HepG2 (cell line): Measurements from ENCODE around the gene KLHL12. TPM values are rescaled to one million over a fixed set of nuclear protein-coding genes. Genes with fewer than 3 reads are reported as not detected.

Experiments
- CBX5 ChIP-seq: sonication (generic); formaldehyde crosslinking; IDR thresholded peaks from 2 replicates; pipeline ENCODE4 v1.4.0; 2020; ENCODE audit warnings: missing genetic modification reagents, borderline replicate concordance
- E2F1 ChIP-seq: sonication (generic); formaldehyde crosslinking; IDR thresholded peaks from 2 replicates; pipeline ENCODE4 v1.5.0; 2020; ENCODE audit warnings: missing genetic modification reagents
- HOXA5 ChIP-seq: sonication (generic); formaldehyde crosslinking; IDR thresholded peaks from 2 replicates; pipeline ENCODE4 v1.4.0; 2020; ENCODE audit warnings: missing genetic modification reagents
- JUND ChIP-seq: sonication (generic); formaldehyde crosslinking; IDR thresholded peaks from 2 replicates; pipeline ENCODE4 v1.8.0; 2022; ENCODE audit warnings: mild to moderate bottlenecking, missing genetic modification reagents
- KAT8 ChIP-seq: IDR thresholded peaks from 2 replicates; pipeline ENCODE4 v1.6.1; 2016; ENCODE audit warnings: missing genetic modification reagents, missing compliant biosample characterization
- KLF9 ChIP-seq: IDR thresholded peaks from 2 replicates; pipeline ENCODE4 v1.6.1; 2016; ENCODE audit warnings: low read depth
- LCORL ChIP-seq, 2 experiments: fragments of 450-650 bp in 1 of 2; sonication (generic) in 1 of 2; formaldehyde crosslinking in 1 of 2; IDR thresholded peaks; 2 replicates each; pipeline versions ENCODE4 v1.5.0 to v1.6.1; 2017 to 2020; ENCODE audit warnings: antibody characterized with exemption in 1 of 2, missing genetic modification reagents in 1 of 2
- LRRFIP1 ChIP-seq: sonication (generic); formaldehyde crosslinking; conservative IDR thresholded peaks from 2 replicates; pipeline ENCODE4 v1.4.0; 2020; ENCODE audit warnings: missing genetic modification reagents
- PLRG1 ChIP-seq: fragments of 450-650 bp; conservative IDR thresholded peaks from 2 replicates; pipeline ENCODE4 v1.6.1; 2016
- POLR2G ChIP-seq: fragments of 200-400 bp; formaldehyde crosslinking; IDR thresholded peaks from 2 replicates; pipeline ENCODE4 v1.6.1; 2018; ENCODE audit warnings: mild to moderate bottlenecking, low read depth, low read length, moderate library complexity
- SRF ChIP-seq: IDR thresholded peaks from 2 replicates; pipeline ENCODE4 v1.6.1; 2011; ENCODE audit warnings: mild to moderate bottlenecking, low read depth, low read length, moderate library complexity
- SSRP1 ChIP-seq: IDR thresholded peaks from 2 replicates; pipeline ENCODE4 v1.6.1; 2016; ENCODE audit warnings: control low read depth
- ZBTB38 ChIP-seq: sonication (generic); formaldehyde crosslinking; IDR thresholded peaks from 2 replicates; pipeline ENCODE4 v1.5.1; 2020; ENCODE audit warnings: mild to moderate bottlenecking, missing genetic modification reagents
- ZNF224 ChIP-seq: sonication (generic); formaldehyde crosslinking; IDR thresholded peaks from 2 replicates; pipeline ENCODE4 v1.5.0; 2020; ENCODE audit warnings: mild to moderate bottlenecking, missing genetic modification reagents
- ZNF33A ChIP-seq: sonication (generic); formaldehyde crosslinking; IDR thresholded peaks from 2 replicates; pipeline ENCODE4 v1.5.1; 2020; ENCODE audit warnings: missing genetic modification reagents, mild to moderate bottlenecking, moderate library complexity, borderline replicate concordance
- ZNF550 ChIP-seq: sonication (generic); formaldehyde crosslinking; IDR thresholded peaks from 2 replicates; pipeline ENCODE4 v1.4.0; 2020; ENCODE audit warnings: mild to moderate bottlenecking, missing genetic modification reagents, borderline replicate concordance
- ZNF747 ChIP-seq: sonication (generic); formaldehyde crosslinking; IDR thresholded peaks from 2 replicates; pipeline ENCODE4 v1.8.1; 2023; ENCODE audit warnings: missing genetic modification reagents, mild to moderate bottlenecking, borderline replicate concordance
- ZNF784 ChIP-seq: sonication (generic); formaldehyde crosslinking; IDR thresholded peaks from 2 replicates; pipeline ENCODE4 v1.5.1; 2020; ENCODE audit warnings: missing genetic modification reagents, mild to moderate bottlenecking, borderline replicate concordance
- ZNF800 ChIP-seq: sonication (generic); formaldehyde crosslinking; IDR thresholded peaks from 2 replicates; pipeline ENCODE4 v1.4.0; 2020; ENCODE audit warnings: missing genetic modification reagents
- ZZZ3 ChIP-seq: sonication (generic); formaldehyde crosslinking; IDR thresholded peaks from 2 replicates; pipeline ENCODE4 v1.4.0; 2020; ENCODE audit warnings: missing genetic modification reagents, mild to moderate bottlenecking, borderline replicate concordance
- polyA plus RNA-seq, 8 experiments: library from polyadenylated mRNA; depleted of rRNA in 3 of 8; stranded (reverse) in 7 of 8; unstranded in 1 of 8; fragments of >200 nt; fragmentation: Illumina TruSeq in 4 of 8; extraction: Trizol in 4 of 8; gene quantifications; 2 replicates each; pipeline versions ENCODE4 v1.2.1 to v1.2.3, GENCODE V29; 2011 to 2016; ENCODE audit warnings: low read depth in 4 of 8, missing spikeins in 1 of 8, mixed read lengths in 1 of 8; ENCODE audit not compliant: insufficient read depth in 1 of 8
- total RNA-seq, 5 experiments: library from RNA; depleted of rRNA; stranded (reverse); fragments of >200 nt; fragmentation: Illumina TruSeq; extraction: Trizol; gene quantifications; 2 replicates each; pipeline ENCODE4 v1.2.3, GENCODE V29; 2016; ENCODE audit warnings: low read depth in 1 of 5

The KLHL12 gene
- total and polyA plus RNA-seq, 2 of the 13 experiments (the other 11 are each of a cell fraction or from before 2014, with no cell fraction given) = 19.2 to 25.2 TPM

GRCh38 chr1:202861420-202862132, 65.5 kb downstream of the KLHL12 start (continued):
- no peak for TF ChIP-seq ZNF800 (CRISPR knock-in tag)
- no peak; the same call in 1 of the 2 replicates for TF ChIP-seq KAT8 (CRISPR knock-in tag)
- TF ChIP-seq ZNF550 (CRISPR knock-in tag) = no peak
- TF ChIP-seq SSRP1 = no peak
- no peak for TF ChIP-seq LRRFIP1 (CRISPR knock-in tag)
- no peak for TF ChIP-seq ZBTB38 (CRISPR knock-in tag)
- peak; percentile 58; the same call in 1 of the 2 replicates for TF ChIP-seq POLR2G
- no peak for TF ChIP-seq JUND (CRISPR knock-in tag)
- TF ChIP-seq ZNF784 (CRISPR knock-in tag) = no peak
- TF ChIP-seq HOXA5 (CRISPR knock-in tag) = no peak
- TF ChIP-seq CBX5 (CRISPR knock-in tag) = no peak
- TF ChIP-seq KLF9 = no peak; the same call in 1 of the 2 replicates
- TF ChIP-seq LCORL (IDR thresholded peaks at IDR 0.05) = no peak
- no peak; the same call in 1 of the 2 replicates for TF ChIP-seq LCORL (CRISPR knock-in tag; IDR thresholded peaks at IDR 0.05)
- no peak for TF ChIP-seq SRF
- TF ChIP-seq ZZZ3 (CRISPR knock-in tag) = no peak
- no peak for TF ChIP-seq ZNF224 (CRISPR knock-in tag)
- no peak for TF ChIP-seq PLRG1
- TF ChIP-seq ZNF747 = no peak
- TF ChIP-seq E2F1 (CRISPR knock-in tag) = no peak
- TF ChIP-seq ZNF33A = no peak
